ENCODE measurements around the gene LOXL3. TPM values are rescaled to one million over a fixed set of nuclear protein-coding genes. Genes with fewer than 3 reads are reported as not detected.

LOXL3 gene
- total and polyA plus RNA-seq, 2 of the 8 experiments (the other 6 are each of a cell fraction or from before 2014, with no cell fraction given), result 22.4 to 27.2 TPM

DNA sequence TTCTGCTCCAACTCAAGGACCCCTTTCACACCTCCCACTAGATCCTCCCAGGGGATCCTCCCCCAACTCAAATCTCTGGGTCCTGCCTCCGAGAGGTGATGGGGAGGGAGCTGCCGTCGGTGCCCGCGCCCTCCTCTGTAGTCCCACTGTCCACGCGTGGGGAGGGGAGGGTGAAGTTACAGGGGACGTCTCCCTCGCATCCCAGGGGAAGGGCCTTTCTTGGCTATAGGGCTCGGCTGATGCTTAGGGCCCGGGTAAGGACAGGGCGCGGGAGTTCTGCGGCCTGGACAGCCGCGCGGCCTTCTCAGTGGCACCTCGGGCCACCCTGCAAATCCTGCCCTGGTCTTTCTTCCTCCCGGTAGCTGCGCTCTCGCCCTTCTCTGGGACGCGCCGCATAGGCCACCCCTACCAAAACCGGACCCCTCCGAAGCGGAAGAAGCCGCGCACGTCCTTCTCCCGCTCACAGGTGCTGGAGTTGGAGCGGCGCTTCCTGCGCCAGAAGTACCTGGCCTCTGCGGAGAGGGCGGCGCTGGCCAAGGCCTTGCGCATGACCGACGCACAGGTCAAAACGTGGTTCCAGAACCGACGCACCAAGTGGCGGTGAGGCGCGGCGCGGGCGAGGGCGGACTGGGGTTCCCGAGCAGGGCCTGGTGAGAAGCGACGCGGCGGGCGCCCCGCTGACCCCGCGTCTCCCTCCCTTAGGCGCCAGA lies 38.3 kb downstream of the LOXL3 start:
- H4K8ac ChIP-seq (ENCODE audit: extremely low read depth, insufficient read depth, low read length), result peak overlapping the region; percentile 84; the same call in 1 of the 2 replicates
- H3K14ac ChIP-seq (ENCODE audit: insufficient read length), result no peak overlapping the region
- peak overlapping the region; percentile 68; the same call in 1 of the 2 replicates for H2BK12ac ChIP-seq (ENCODE audit: low read depth, low read length)
- WGBS, 2 experiments (ENCODE audit: extremely low coverage in 1 of 2, insufficient coverage in 1 of 2, insufficient read length in 1 of 2, insufficient replicate concordance in 2 of 2, low coverage in 1 of 2, low lambda C conversion rate in 2 of 2, missing lambda C conversion rate in 1 of 2), result 2% methylated on average over 57 of the region's 60 CpGs; no CpG with 5 or more reads in 1 of the 2 experiments
- no peak overlapping the region for H3K4ac ChIP-seq (replicated peaks; ENCODE audit: insufficient read length, low read depth, low read length)
- peak overlapping the region; percentile 51 for H3K18ac ChIP-seq (ENCODE audit: extremely low read depth, low read length)
- 0 out of 2 replicates have a peak overlapping the region, but pooled peaks have one; percentile 92 for H2BK15ac ChIP-seq (ENCODE audit: low read length)
- POLR2A ChIA-PET (ENCODE audit: partially characterized antibody), result interaction anchor here (0.8 to 6.7 kb wide), 9 partner anchors 9 to 75 kb away, joined by 3 to 63 read pairs (median 4); partner anchors contain the start of genes AUP1, DQX1, HTRA2 and LBX2
- no peak overlapping the region for H3K27ac ChIP-seq (ENCODE audit: low read depth, low read length)
- no peak overlapping the region for H2AK5ac ChIP-seq (ENCODE audit: low read depth, low read length)
- H4K20me1 ChIP-seq (replicated peaks in 1 of 2; ENCODE audit: control insufficient read depth in 1 of 2, insufficient read depth in 2 of 2, low read length in 2 of 2), result peaks cover 2 to 4% of the 10 kb centered on the region in 2 experiments
- FAIRE-seq (no peak), DNase-seq (ENCODE audit: low read depth in 1 of 2, low spot score in 2 of 2) (no peak)
- H4K5ac ChIP-seq (ENCODE audit: insufficient read length, low read depth, low read length), result no peak overlapping the region
- H3K9me3 ChIP-seq (ENCODE audit: insufficient read depth in 2 of 2, low read depth in 1 of 2, low read length in 1 of 2), result peaks cover 7 to 12% of the 10 kb centered on the region in 2 experiments
- H2BK5ac ChIP-seq (ENCODE audit: low read depth, low read length), result no peak overlapping the region; the same call in 1 of the 2 replicates
- H3K4me3 ChIP-seq (ENCODE audit: extremely low read depth in 1 of 4, insufficient read depth in 2 of 4, low read depth in 3 of 4, low read length in 4 of 4), result peak overlapping the region; percentile 5 to 62 (median 23); a peak in 6 of 8 replicates
- no peak overlapping the region for H2BK20ac ChIP-seq (ENCODE audit: low read length)
- H3K79me2 ChIP-seq (ENCODE audit: control insufficient read depth in 1 of 2, insufficient read depth in 2 of 2, low read length in 2 of 2), result no peaks in the 10 kb centered on the region
- no peaks in the 10 kb centered on the region for H3K79me1 ChIP-seq (ENCODE audit: low read depth, low read length)
- CTCF ChIA-PET (ENCODE audit: partially characterized antibody), result interaction anchor here (0.5 to 4.2 kb wide), 5 partner anchors 11 to 450 kb away, joined by 3 to 20 read pairs (median 3); partner anchors contain the start of gene DQX1
- no peak overlapping the region for H2BK120ac ChIP-seq (replicated peaks; ENCODE audit: low read depth, low read length)
- peak overlapping the region; percentile 63 to 88 for H3K4me2 ChIP-seq (ENCODE audit: insufficient read depth in 1 of 2, low read depth in 2 of 2, low read length in 2 of 2)
- H3K23ac ChIP-seq (ENCODE audit: insufficient read length), result no peak overlapping the region
- peaks cover 10% of the 10 kb centered on the region; the same call in 1 of the 2 replicates for H3K23me2 ChIP-seq (ENCODE audit: low read depth, low read length)
- H2AFZ ChIP-seq (ENCODE audit: low read length), result peak overlapping the region; percentile 9; the same call in 1 of the 2 replicates
- no peak overlapping the region for H3K9ac ChIP-seq (replicated peaks in 1 of 4; ENCODE audit: extremely low read depth in 1 of 4, low read depth in 3 of 4, low read length in 3 of 4)
- H3K56ac ChIP-seq (replicated peaks; ENCODE audit: insufficient read length, low read depth, low read length), result no peak overlapping the region
- no peak overlapping the region for H4K91ac ChIP-seq (replicated peaks; ENCODE audit: insufficient read length, low read length)
- H3K4me1 ChIP-seq (replicated peaks in 1 of 4; ENCODE audit: control insufficient read depth in 3 of 4, insufficient read depth in 4 of 4, low read length in 3 of 4), result peaks cover 0 to 24% (median 10%) of the 10 kb centered on the region in 4 experiments; a peak in 6 of 7 replicates
- peaks cover 74 to 100% (median 95%) of the 10 kb centered on the region in 4 experiments for H3K27me3 ChIP-seq (replicated peaks in 1 of 4; ENCODE audit: control insufficient read depth in 3 of 4, extremely low read depth in 1 of 4, insufficient read depth in 3 of 4, low read length in 3 of 4)
- H3K36me3 ChIP-seq (ENCODE audit: control insufficient read depth in 2 of 4, insufficient read depth in 4 of 4, low read length in 3 of 4), result peaks cover 0 to 19% (median 0%) of the 10 kb centered on the region in 4 experiments; a peak in 1 of 8 replicates
- TF ChIP-seq, protein P1, sequence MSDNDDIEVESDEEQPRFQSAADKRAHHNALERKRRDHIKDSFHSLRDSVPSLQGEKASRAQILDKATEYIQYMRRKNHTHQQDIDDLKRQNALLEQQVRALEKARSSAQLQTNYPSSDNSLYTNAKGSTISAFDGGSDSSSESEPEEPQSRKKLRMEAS (IDR thresholded peaks at IDR 0.05), result peak; percentile 84
- TF ChIP-seq RFX5 (IDR thresholded peaks at IDR 0.05; ENCODE audit: borderline replicate concordance, low read depth, low read length) (no peak), SP1 (IDR thresholded peaks at IDR 0.05; ENCODE audit: low read depth, low read length) (peak; percentile 17; the same call in 1 of the 2 replicates), SUZ12 (IDR thresholded peaks at IDR 0.05; ENCODE audit: low read length) (peak; percentile 93), YY1 (IDR thresholded peaks at IDR 0.05; ENCODE audit: low read depth, low read length) (no peak), JUN (IDR thresholded peaks at IDR 0.05; ENCODE audit: low read depth, low read length) (no peak), BCL11A (IDR thresholded peaks at IDR 0.05; ENCODE audit: low read depth in 2 of 2, low read length in 2 of 2) (no peak), PHF8 (conservative IDR thresholded peaks at IDR 0.05; ENCODE audit: low read depth, low read length) (no peak), CTBP2 (IDR thresholded peaks at IDR 0.05; ENCODE audit: borderline replicate concordance, insufficient read depth, insufficient read length, low read length) (no peak)
- TF ChIP-seq, protein P2, sequence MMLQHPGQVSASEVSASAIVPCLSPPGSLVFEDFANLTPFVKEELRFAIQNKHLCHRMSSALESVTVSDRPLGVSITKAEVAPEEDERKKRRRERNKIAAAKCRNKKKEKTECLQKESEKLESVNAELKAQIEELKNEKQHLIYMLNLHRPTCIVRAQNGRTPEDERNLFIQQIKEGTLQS (IDR thresholded peaks at IDR 0.05; ENCODE audit: insufficient read depth, low read depth, low read length), result no peak
